Natural killer cell (primary cell): ENCODE measurements around the gene KIAA0753. TPM values are rescaled to one million over a fixed set of nuclear protein-coding genes. Genes with fewer than 3 reads are reported as not detected.

Experiments used
- ATAC-seq, 3 donors: fragments of 150-1000 bp in 2 of 3; fragments of 200-7000 bp in 1 of 3; cut with Tn5 transposase; 1 replicate in 1 of 3; 2 replicates in 2 of 3; pipeline ENCODE4 v1.10.0; 2021; ENCODE audit warnings: mild to moderate bottlenecking in 2 of 3, moderate library complexity in 2 of 3
- DNase-seq, 2 donors: peaks; one replicate each; pipeline versions ENCODE4 v3.0.0 to v3.0.0-alpha.2; 2013 to 2021; ENCODE audit warnings: mixed read lengths in 1 of 2
- H3K27ac ChIP-seq: one replicate; pipeline ENCODE4 v1.5.1; 2013; ENCODE audit warnings: mild to moderate bottlenecking, low read length
- H3K27me3 ChIP-seq: one replicate; pipeline ENCODE4 v1.6.1; 2013; ENCODE audit warnings: low read length; ENCODE audit not compliant: control insufficient read depth, insufficient read depth
- H3K36me3 ChIP-seq: one replicate; pipeline ENCODE4 v1.6.1; 2013; ENCODE audit warnings: low read length; ENCODE audit not compliant: control insufficient read depth, insufficient read depth
- H3K4me1 ChIP-seq: one replicate; pipeline ENCODE4 v1.6.1; 2013; ENCODE audit warnings: low read length; ENCODE audit not compliant: control insufficient read depth, insufficient read depth
- H3K4me3 ChIP-seq: one replicate; pipeline ENCODE4 v1.5.1; 2013; ENCODE audit warnings: low read length
- H3K9me3 ChIP-seq: one replicate; pipeline ENCODE4 v1.6.1; 2013; ENCODE audit warnings: low read length; ENCODE audit not compliant: control insufficient read depth, insufficient read depth
- H3K27ac Mint-ChIP-seq, 2 donors: one replicate each; pipeline ENCODE4 v1.8.0; 2022; ENCODE audit warnings: mild to moderate bottlenecking in 2 of 2, mixed read lengths in 2 of 2, moderate library complexity in 1 of 2
- H3K27me3 Mint-ChIP-seq, 2 donors: one replicate each; pipeline ENCODE4 v1.8.0; 2022; ENCODE audit warnings: low read depth in 2 of 2, mixed read lengths in 2 of 2
- H3K36me3 Mint-ChIP-seq: one replicate; pipeline ENCODE4 v1.8.0; 2022; ENCODE audit warnings: mixed read lengths
- H3K4me1 Mint-ChIP-seq, 2 donors: one replicate each; pipeline ENCODE4 v1.8.0; 2022; ENCODE audit warnings: mixed read lengths in 2 of 2
- H3K4me3 Mint-ChIP-seq: one replicate; pipeline ENCODE4 v1.8.0; 2022; ENCODE audit warnings: mild to moderate bottlenecking, moderate library complexity, mixed read lengths
- H3K9me3 Mint-ChIP-seq, 2 donors: one replicate each; pipeline ENCODE4 v1.8.0; 2022; ENCODE audit warnings: mixed read lengths in 2 of 2
- WGBS: methylation state at CpG from one replicate; pipeline ENCODE4 v1.1.7; 2013; ENCODE audit warnings: missing lambda C conversion rate; ENCODE audit not compliant: insufficient coverage; 5-methylcytosine and 5-hydroxymethylcytosine counted together
- intact Hi-C: fragments of 100-400 bp; cut with micrococcal nuclease; formaldehyde crosslinking; loops from one replicate; pipeline ENCODE4 v1.14.2; 2022
- total RNA-seq, 4 donors: library from RNA; stranded (reverse); fragments of 120-200 nt in 1 of 4; gene quantifications; one replicate each; pipeline versions ENCODE4 v1.2.3 to v1.2.4, GENCODE V29; 2013 to 2022
- TF ChIP-seq, protein P1 (sequence below): fragments of 200-600 bp; IDR thresholded peaks from one replicate; pipeline ENCODE4 v1.8.0; 2022; ENCODE audit warnings: antibody characterized with exemption

KIAA0753 gene
- total RNA-seq, 3 donors from 2014 or later (not counting 1 experiment from before 2014, with no cell fraction given) = 13.4 to 17.2 (median 15.4) TPM

DNA sequence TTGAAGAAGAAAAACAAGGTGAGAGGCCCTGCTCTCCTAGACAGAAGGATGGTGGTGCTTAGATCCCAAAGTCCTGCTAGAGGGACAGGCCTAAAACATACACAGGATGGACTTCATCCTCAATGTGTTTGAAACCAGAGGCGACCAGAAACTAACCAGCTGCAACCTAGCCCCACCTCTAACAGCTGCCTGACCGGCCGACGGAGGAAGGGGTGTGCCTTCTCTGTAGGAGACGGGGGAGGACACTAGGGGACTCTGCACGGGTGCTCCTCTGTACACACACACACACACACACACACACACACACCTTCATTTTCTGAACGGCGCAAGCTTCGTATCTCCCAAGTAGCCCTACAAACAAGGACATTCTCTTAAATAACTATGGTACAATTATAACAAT lies 59.9 kb downstream of the KIAA0753 start:
- ATAC-seq (no peak), DNase-seq (no peak)
- Histone ChIP-seq H3K4me3 (no peak overlapping the region), H3K9me3 (no peaks in the 10 kb centered on the region), H3K27me3 (no peaks in the 10 kb centered on the region), H3K27ac (no peak overlapping the region), H3K36me3 (peaks cover 22% of the 10 kb centered on the region), H3K4me1 (peaks cover 6% of the 10 kb centered on the region)
- 98% methylated on average over 9 of the region's 9 CpGs for WGBS
- H3K36me3 Mint-ChIP-seq = peaks cover 23% of the 10 kb centered on the region
- intact Hi-C loops = no loop called here
- peaks cover 5% of the 10 kb centered on the region in 2 donors for H3K4me1 Mint-ChIP-seq
- no peaks in the 10 kb centered on the region for H3K9me3 Mint-ChIP-seq
- H3K27ac Mint-ChIP-seq = no peak overlapping the region
- no peaks in the 10 kb centered on the region for H3K27me3 Mint-ChIP-seq
- H3K4me3 Mint-ChIP-seq = no peak overlapping the region
- TF ChIP-seq, protein P1, sequence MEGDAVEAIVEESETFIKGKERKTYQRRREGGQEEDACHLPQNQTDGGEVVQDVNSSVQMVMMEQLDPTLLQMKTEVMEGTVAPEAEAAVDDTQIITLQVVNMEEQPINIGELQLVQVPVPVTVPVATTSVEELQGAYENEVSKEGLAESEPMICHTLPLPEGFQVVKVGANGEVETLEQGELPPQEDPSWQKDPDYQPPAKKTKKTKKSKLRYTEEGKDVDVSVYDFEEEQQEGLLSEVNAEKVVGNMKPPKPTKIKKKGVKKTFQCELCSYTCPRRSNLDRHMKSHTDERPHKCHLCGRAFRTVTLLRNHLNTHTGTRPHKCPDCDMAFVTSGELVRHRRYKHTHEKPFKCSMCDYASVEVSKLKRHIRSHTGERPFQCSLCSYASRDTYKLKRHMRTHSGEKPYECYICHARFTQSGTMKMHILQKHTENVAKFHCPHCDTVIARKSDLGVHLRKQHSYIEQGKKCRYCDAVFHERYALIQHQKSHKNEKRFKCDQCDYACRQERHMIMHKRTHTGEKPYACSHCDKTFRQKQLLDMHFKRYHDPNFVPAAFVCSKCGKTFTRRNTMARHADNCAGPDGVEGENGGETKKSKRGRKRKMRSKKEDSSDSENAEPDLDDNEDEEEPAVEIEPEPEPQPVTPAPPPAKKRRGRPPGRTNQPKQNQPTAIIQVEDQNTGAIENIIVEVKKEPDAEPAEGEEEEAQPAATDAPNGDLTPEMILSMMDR = no peak

DNA sequence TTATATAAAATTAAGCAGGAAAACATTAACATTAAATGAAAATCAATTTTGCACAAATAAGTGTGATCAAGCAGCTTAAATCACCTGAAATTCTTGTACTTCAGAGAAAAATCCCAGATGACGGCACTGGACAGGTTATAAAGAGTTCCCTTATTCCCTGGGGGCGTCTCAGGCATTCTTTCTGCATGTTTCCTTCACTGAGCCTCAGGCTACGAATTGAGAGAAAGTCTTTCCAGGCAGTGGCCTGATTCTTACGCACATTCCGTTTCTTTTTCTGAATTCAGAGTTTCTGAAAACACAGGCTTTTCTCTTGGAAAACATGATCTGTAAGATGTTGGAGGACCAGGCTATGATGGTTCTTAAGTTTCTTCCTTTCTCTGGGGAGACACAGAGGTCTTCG lies 62.0 kb downstream of the KIAA0753 start:
- peaks cover 5% of the 10 kb centered on the region for H3K36me3 Mint-ChIP-seq

GRCh38 chr17:6577686-6578263 lies 62.7 kb downstream of the KIAA0753 start:
- intact Hi-C loops = no loop called here

More for the DNA sequence above, 62.0 kb downstream of the KIAA0753 start:
- Histone ChIP-seq H3K4me3 (no peak overlapping the region), H3K4me1 (peaks cover 17% of the 10 kb centered on the region), H3K27ac (no peak overlapping the region), H3K9me3 (no peaks in the 10 kb centered on the region), H3K27me3 (no peaks in the 10 kb centered on the region), H3K36me3 (peaks cover 11% of the 10 kb centered on the region)
- TF ChIP-seq, protein P1 = no peak
- DNase-seq (no peak), ATAC-seq (no peak)
- Mint-ChIP-seq H3K9me3 (no peaks in the 10 kb centered on the region), H3K4me1 (peaks cover 14 to 16% of the 10 kb centered on the region in 2 donors), H3K27me3 (no peaks in the 10 kb centered on the region), H3K27ac (no peak overlapping the region), H3K4me3 (no peak overlapping the region)
- WGBS = 76% methylated on average over 6 of the region's 6 CpGs
- intact Hi-C loops = no loop called here

More at GRCh38 chr17:6577686-6578263, 62.7 kb downstream of the KIAA0753 start:
- H3K4me3 ChIP-seq = no peak overlapping the region
- no peaks in the 10 kb centered on the region for H3K27me3 ChIP-seq
- Mint-ChIP-seq H3K36me3 (no peaks in the 10 kb centered on the region), H3K4me1 (peaks cover 14 to 16% of the 10 kb centered on the region in 2 donors), H3K27ac (no peak overlapping the region), H3K9me3 (no peaks in the 10 kb centered on the region), H3K4me3 (no peak overlapping the region), H3K27me3 (no peaks in the 10 kb centered on the region)
- peaks cover 17% of the 10 kb centered on the region for H3K4me1 ChIP-seq
- no peak overlapping the region for H3K27ac ChIP-seq
- ATAC-seq = no peak
- H3K36me3 ChIP-seq = peaks cover 11% of the 10 kb centered on the region
- WGBS = 88% methylated on average over 5 of the region's 7 CpGs
- TF ChIP-seq, protein P1 = no peak
- H3K9me3 ChIP-seq = no peaks in the 10 kb centered on the region
- no peak for DNase-seq
